RWPE2 (cell line): ENCODE results near the gene BUB1.
"Not testable (repeated sequence)": the region's sequence is repeated elsewhere in the genome, so short reads cannot be mapped to it uniquely, and the experiment has no call there.

Experiments
- ATAC-seq: fragments of 200-7000 bp; cut with Tn5 transposase; 3 replicates; pipeline ENCODE4 v1.9.1; 2021; ENCODE audit warnings: low read depth
- DNase-seq: peaks from one replicate; pipeline ENCODE4 v3.0.0-alpha.2; 2020; ENCODE audit warnings: low spot score
- H3K27ac ChIP-seq: fragments of 450-650 bp; 2 replicates; pipeline ENCODE4 v1.5.1; 2017; ENCODE audit warnings: mild to moderate bottlenecking; ENCODE audit not compliant: poor library complexity, severe bottlenecking
- H3K27me3 ChIP-seq: fragments of 250-450 bp; sonication (Bioruptor Pico); 2 replicates; pipeline ENCODE4 v1.5.1; 2021; ENCODE audit warnings: mild to moderate bottlenecking, moderate library complexity; ENCODE audit not compliant: insufficient read depth, poor library complexity, severe bottlenecking
- H3K36me3 ChIP-seq: fragments of 250-450 bp; sonication (Bioruptor Pico); 2 replicates; pipeline ENCODE4 v1.5.1; 2020; ENCODE audit warnings: low read depth, mild to moderate bottlenecking, moderate library complexity
- H3K4me1 ChIP-seq: fragments of 250-450 bp; sonication (Bioruptor Pico); 2 replicates; pipeline ENCODE4 v1.5.1; 2021; ENCODE audit warnings: mild to moderate bottlenecking, moderate library complexity; ENCODE audit not compliant: insufficient read depth, poor library complexity, severe bottlenecking
- H3K4me3 ChIP-seq: fragments of 250-450 bp; sonication (Bioruptor Pico); 2 replicates; pipeline ENCODE4 v1.5.1; 2021; ENCODE audit warnings: mild to moderate bottlenecking, moderate library complexity; ENCODE audit not compliant: severe bottlenecking
- H3K9me3 ChIP-seq: fragments of 250-450 bp; sonication (Bioruptor Pico); 2 replicates; pipeline ENCODE4 v1.5.1; 2021; ENCODE audit warnings: mild to moderate bottlenecking, moderate library complexity; ENCODE audit not compliant: severe bottlenecking
- CTCF ChIP-seq: fragments of 450-650 bp; IDR thresholded peaks from one replicate; pipeline ENCODE4 v1.5.1; 2017; ENCODE audit warnings: mild to moderate bottlenecking, moderate library complexity; ENCODE audit not compliant: poor library complexity, severe bottlenecking

The BUB1 gene

DNA sequence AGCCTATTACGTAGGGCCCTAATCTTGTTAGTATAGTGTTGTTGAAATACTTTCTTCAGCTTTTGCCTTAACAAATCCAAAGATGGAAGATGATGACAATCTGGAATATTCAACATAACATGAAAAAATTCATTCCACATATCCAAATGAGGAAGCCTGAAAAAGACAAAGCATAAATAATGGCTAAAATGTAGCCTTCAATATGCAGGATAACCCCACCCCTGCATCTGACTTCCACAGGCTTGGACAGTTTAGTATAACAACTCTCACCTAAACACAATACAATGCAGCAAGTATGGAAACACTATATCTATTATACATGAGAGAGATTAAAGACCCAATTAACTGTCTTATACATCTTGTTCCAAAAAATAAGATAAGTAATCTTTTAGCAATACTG, 39.9 kb downstream of the BUB1 start:
- DNase-seq: no peak
- ATAC-seq: no peak
- Histone ChIP-seq H3K4me1 (no peaks in the 10 kb centered on the region), H3K4me3 (no peak overlapping the region), H3K27ac (no peak overlapping the region), H3K27me3 (no peaks in the 10 kb centered on the region), H3K9me3 (no peaks in the 10 kb centered on the region), H3K36me3 (peaks cover 64% of the 10 kb centered on the region)
- no peak for TF ChIP-seq CTCF

GRCh38 chr2:110637093-110637492, 40.8 kb downstream of the BUB1 start:
- H3K4me3 ChIP-seq: no peak overlapping the region
- peaks cover 55% of the 10 kb centered on the region for H3K36me3 ChIP-seq
- TF ChIP-seq CTCF: no peak
- ATAC-seq (no peak), DNase-seq (no peak)
- no peaks in the 10 kb centered on the region for H3K27me3 ChIP-seq
- H3K4me1 ChIP-seq: no peaks in the 10 kb centered on the region
- H3K27ac ChIP-seq: no peak overlapping the region
- no peaks in the 10 kb centered on the region for H3K9me3 ChIP-seq

DNA sequence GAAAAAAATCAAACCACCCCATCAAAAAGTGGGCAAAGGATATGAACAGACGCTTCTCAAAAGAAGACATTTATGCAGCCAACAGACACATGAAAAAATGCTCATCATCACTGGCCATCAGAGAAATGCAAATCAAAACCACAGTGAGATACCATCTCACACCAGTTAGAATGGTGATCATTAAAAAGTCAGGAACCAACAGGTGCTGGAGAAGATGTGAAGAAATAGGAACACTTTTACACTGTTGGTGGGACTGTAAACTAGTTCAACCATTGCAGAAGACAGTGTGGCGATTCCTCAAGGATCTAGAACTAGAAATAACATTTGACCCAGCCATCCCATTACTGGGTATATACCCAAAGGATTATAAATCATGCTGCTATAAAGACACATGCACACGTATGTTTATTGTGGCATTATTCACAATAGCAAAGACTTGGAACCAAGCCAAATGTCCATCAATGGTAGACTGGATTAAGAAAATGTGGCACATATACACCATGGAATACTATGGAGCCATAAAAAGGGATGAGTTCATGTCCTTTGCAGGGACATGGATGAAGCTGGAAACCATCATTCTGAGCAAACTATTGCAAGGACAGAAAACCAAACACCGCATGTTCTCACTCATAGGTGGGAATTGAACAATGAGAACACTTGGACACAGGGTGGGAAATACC, 41.8 kb downstream of the BUB1 start:
- not testable (repeated sequence) for H3K27me3 ChIP-seq, H3K9me3 ChIP-seq, H3K4me3 ChIP-seq, H3K4me1 ChIP-seq, ATAC-seq, H3K27ac ChIP-seq, DNase-seq
- peaks cover 45% of the 10 kb centered on the region for H3K36me3 ChIP-seq

DNA sequence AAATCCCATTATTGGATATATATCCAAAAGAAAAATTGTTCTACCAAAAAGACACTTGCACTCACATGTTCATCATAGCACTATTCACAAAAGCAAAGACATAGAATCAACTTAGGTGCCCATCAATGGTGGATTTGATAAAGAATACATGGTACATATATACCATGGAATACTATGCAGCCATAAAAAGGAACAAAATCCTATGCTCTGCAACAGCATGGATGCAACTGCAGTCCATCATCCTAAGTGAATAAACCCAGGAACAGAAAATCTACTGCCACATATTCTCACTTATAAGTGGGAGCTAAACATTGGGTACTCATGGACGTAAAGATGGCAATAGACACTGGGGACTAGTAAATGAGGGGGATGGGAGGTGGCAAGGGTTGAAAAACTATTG, 50.5 kb downstream of the BUB1 start:
- H3K27me3 ChIP-seq, H3K36me3 ChIP-seq, H3K9me3 ChIP-seq, ATAC-seq, DNase-seq, H3K4me1 ChIP-seq, H3K27ac ChIP-seq, H3K4me3 ChIP-seq: not testable (repeated sequence)

DNA sequence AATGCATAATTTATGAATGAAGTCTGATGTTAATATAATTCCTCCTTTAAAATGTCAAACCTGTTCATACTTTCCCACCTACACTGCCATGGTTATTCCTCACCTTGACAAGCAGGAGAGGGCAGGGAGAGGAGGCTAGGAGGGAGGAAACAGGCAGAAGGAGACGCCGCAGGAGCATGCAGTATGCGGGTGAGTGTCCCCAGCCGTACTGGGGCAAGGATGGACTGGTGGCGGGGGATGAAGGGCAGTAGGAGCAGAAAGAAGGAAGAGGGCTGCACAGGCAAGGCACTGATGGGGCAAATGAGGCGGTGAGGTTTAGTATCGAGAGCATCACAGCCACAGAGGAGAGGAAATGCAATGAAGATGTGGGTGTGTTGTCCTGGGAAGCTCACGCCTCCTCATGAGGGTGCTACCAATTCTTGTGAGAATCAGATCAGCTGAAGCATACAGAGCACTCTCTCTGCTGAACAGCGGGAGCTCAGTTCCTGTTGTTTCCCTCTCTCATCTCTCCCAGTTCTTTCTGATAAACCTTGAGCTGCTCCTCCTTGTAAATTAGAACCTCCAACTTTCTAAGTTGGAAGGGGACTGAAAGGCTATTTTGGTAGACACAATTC, 58.4 kb downstream of the BUB1 start:
- H3K9me3 ChIP-seq, H3K36me3 ChIP-seq, H3K4me3 ChIP-seq, DNase-seq, ATAC-seq, H3K4me1 ChIP-seq, H3K27ac ChIP-seq, H3K27me3 ChIP-seq: not testable (repeated sequence)

DNA sequence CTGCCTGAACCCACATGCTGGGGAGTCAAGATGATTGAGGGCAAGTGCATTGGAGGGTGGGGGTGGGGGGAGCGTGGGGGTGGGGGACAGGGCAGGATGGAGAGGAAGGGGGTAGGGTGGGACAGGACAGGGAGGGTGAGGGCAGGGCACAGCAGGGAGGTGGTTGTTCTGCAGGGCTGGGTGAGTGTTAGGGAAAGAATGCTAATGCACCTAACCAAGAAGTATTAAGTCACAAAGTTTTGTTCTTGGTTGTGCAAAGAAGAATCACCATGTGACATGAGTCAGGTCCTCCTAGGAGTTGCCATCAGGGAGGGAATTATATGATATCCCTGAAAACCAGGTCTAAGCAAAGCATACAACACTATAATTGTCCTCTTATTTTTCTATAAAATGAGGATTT, 63.9 kb downstream of the BUB1 start:
- H3K4me3 ChIP-seq, ATAC-seq, DNase-seq, H3K27me3 ChIP-seq, H3K27ac ChIP-seq, H3K36me3 ChIP-seq, H3K4me1 ChIP-seq, H3K9me3 ChIP-seq: not testable (repeated sequence)

DNA sequence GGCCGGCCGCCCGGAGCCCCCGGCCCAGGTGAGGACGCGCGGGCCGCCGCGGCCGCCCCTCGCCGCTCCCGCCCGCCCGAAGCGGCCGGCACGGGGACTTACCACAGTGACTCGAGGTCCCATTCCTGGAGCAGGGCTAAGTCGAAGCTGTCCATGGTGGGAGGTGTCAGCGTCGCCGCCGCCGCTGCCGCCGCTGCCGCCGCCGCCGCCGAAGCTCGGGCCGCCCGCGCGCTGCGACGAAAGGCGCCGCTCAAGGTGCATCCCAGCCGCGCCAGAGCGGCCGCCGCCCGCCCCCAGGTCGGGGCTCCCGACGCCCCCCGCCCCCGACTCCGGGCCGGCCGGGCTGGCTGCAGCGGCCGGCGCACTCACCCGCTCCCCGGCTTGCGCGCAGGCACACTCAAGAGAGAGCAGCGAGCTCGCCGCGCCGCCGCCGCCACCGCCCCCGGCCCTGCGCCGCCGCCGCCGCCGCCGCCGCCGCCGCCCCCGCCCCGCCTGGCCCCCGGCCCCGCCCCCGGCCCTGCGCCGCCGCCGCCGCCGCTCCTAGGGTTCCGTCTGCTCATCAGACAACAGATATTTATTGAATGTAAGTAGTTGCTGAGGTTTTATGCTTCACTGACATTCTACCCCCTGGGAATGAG, 67.1 kb downstream of the BUB1 start:
- H3K4me3 ChIP-seq, H3K9me3 ChIP-seq, H3K4me1 ChIP-seq, H3K27me3 ChIP-seq, H3K36me3 ChIP-seq, DNase-seq, H3K27ac ChIP-seq: not testable (repeated sequence)
- peak; percentile 49 for ATAC-seq

DNA sequence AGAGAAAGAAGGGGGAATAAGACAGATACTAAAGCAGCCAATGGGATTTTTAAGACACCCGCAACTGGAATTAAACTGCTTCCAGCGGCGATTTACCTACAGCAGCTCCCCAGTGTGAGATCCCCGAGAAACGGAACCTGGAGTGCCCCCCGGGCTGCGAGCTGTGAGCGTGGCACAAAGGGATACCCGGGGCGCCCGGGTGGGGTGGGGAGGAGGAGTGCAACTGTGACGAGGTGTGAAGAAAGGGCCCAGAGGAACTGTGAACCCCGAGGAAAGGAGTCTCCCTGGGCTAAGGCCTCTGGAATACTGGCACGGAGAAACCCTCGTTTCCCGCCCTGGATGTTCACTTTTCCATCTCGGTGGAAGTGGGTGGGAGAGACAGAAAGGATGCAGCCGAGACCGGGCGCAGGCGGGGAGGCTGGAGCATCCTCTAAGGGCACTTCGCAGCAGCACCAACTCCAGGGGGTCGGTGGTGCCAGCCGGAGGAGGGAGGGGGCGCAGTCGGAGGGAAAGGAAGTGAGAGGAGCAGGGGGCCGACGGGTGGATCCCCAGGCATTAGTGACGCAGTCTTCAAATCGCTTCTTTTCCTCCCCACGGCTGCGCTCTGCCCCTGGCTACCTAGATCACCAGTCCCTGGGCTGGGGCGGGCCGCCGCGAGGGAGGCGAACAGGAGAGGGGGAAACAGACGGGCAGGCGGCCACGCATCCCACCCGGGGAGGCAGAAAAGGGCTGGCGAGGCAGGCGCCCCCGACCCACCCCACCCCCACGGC, 67.8 kb downstream of the BUB1 start:
- not testable (repeated sequence) for H3K36me3 ChIP-seq, DNase-seq, H3K9me3 ChIP-seq, H3K27me3 ChIP-seq, H3K4me3 ChIP-seq, H3K27ac ChIP-seq, H3K4me1 ChIP-seq
- peak; percentile 50 for ATAC-seq

- not testable (repeated sequence) for DNase-seq, H3K4me1 ChIP-seq, ATAC-seq
These were observed 68.9 kb downstream of the BUB1 start for GRCh38 chr2:110608788-110609502.

More at GRCh38 chr2:110608788-110609502, 68.9 kb downstream of the BUB1 start:
- H3K9me3 ChIP-seq, H3K27me3 ChIP-seq, H3K36me3 ChIP-seq, H3K4me3 ChIP-seq, H3K27ac ChIP-seq: not testable (repeated sequence)
